Natural killer cell (primary cell): ENCODE measurements around the gene GRM7. TPM values are rescaled to one million over a fixed set of nuclear protein-coding genes. Genes with fewer than 3 reads are reported as not detected.

Experiments
- ATAC-seq, 3 donors: fragments of 150-1000 bp in 2 of 3; fragments of 200-7000 bp in 1 of 3; cut with Tn5 transposase; 1 replicate in 1 of 3; 2 replicates in 2 of 3; pipeline ENCODE4 v1.10.0; 2021; ENCODE audit warnings: mild to moderate bottlenecking in 2 of 3, moderate library complexity in 2 of 3
- DNase-seq, 2 donors: peaks; one replicate each; pipeline versions ENCODE4 v3.0.0 to v3.0.0-alpha.2; 2013 to 2021; ENCODE audit warnings: mixed read lengths in 1 of 2
- H3K27ac ChIP-seq: one replicate; pipeline ENCODE4 v1.5.1; 2013; ENCODE audit warnings: mild to moderate bottlenecking, low read length
- H3K27me3 ChIP-seq: one replicate; pipeline ENCODE4 v1.6.1; 2013; ENCODE audit warnings: low read length; ENCODE audit not compliant: control insufficient read depth, insufficient read depth
- H3K36me3 ChIP-seq: one replicate; pipeline ENCODE4 v1.6.1; 2013; ENCODE audit warnings: low read length; ENCODE audit not compliant: control insufficient read depth, insufficient read depth
- H3K4me1 ChIP-seq: one replicate; pipeline ENCODE4 v1.6.1; 2013; ENCODE audit warnings: low read length; ENCODE audit not compliant: control insufficient read depth, insufficient read depth
- H3K4me3 ChIP-seq: one replicate; pipeline ENCODE4 v1.5.1; 2013; ENCODE audit warnings: low read length
- H3K9me3 ChIP-seq: one replicate; pipeline ENCODE4 v1.6.1; 2013; ENCODE audit warnings: low read length; ENCODE audit not compliant: control insufficient read depth, insufficient read depth
- H3K27ac Mint-ChIP-seq, 2 donors: one replicate each; pipeline ENCODE4 v1.8.0; 2022; ENCODE audit warnings: mild to moderate bottlenecking in 2 of 2, mixed read lengths in 2 of 2, moderate library complexity in 1 of 2
- H3K27me3 Mint-ChIP-seq, 2 donors: one replicate each; pipeline ENCODE4 v1.8.0; 2022; ENCODE audit warnings: low read depth in 2 of 2, mixed read lengths in 2 of 2
- H3K36me3 Mint-ChIP-seq: one replicate; pipeline ENCODE4 v1.8.0; 2022; ENCODE audit warnings: mixed read lengths
- H3K4me1 Mint-ChIP-seq, 2 donors: one replicate each; pipeline ENCODE4 v1.8.0; 2022; ENCODE audit warnings: mixed read lengths in 2 of 2
- H3K4me3 Mint-ChIP-seq: one replicate; pipeline ENCODE4 v1.8.0; 2022; ENCODE audit warnings: mild to moderate bottlenecking, moderate library complexity, mixed read lengths
- H3K9me3 Mint-ChIP-seq, 2 donors: one replicate each; pipeline ENCODE4 v1.8.0; 2022; ENCODE audit warnings: mixed read lengths in 2 of 2
- WGBS: methylation state at CpG from one replicate; pipeline ENCODE4 v1.1.7; 2013; ENCODE audit warnings: missing lambda C conversion rate; ENCODE audit not compliant: insufficient coverage; 5-methylcytosine and 5-hydroxymethylcytosine counted together
- intact Hi-C: fragments of 100-400 bp; cut with micrococcal nuclease; formaldehyde crosslinking; loops from one replicate; pipeline ENCODE4 v1.14.2; 2022
- total RNA-seq, 4 donors: library from RNA; stranded (reverse); fragments of 120-200 nt in 1 of 4; gene quantifications; one replicate each; pipeline versions ENCODE4 v1.2.3 to v1.2.4, GENCODE V29; 2013 to 2022
- TF ChIP-seq, protein P1 (sequence below): fragments of 200-600 bp; IDR thresholded peaks from one replicate; pipeline ENCODE4 v1.8.0; 2022; ENCODE audit warnings: antibody characterized with exemption

GRM7 gene
- total RNA-seq, 3 donors from 2014 or later (not counting 1 experiment from before 2014, with no cell fraction given): not detected

DNA sequence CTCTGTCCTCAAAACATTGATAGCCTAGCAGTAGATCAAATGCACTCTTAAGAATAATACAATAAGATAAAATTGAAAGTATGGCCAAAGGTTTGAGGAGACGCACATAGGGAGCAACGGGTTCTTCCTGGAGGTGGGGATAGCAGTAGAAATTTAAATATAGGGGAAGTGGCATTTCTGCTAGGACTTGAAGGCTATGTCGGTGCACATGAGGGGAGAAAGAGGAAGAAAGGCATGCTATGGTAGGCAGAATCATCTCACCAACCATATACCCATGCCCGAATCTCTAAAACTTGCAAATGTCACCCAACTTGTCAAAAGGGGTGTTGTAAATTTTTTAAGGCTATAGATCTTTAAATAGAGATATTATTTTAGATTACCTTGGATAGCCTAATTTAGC, 905.6 kb downstream of the GRM7 start:
- DNase-seq: no peak
- H3K9me3 ChIP-seq: no peaks in the 10 kb centered on the region
- no peaks in the 10 kb centered on the region for H3K36me3 ChIP-seq
- no peak overlapping the region for H3K4me3 ChIP-seq
- Mint-ChIP-seq H3K4me1 (no peaks in the 10 kb centered on the region), H3K36me3 (no peaks in the 10 kb centered on the region), H3K9me3 (peaks cover 2 to 4% of the 10 kb centered on the region in 2 donors), H3K27ac (no peak overlapping the region), H3K4me3 (no peak overlapping the region), H3K27me3 (no peaks in the 10 kb centered on the region)
- H3K27ac ChIP-seq: no peak overlapping the region
- no peaks in the 10 kb centered on the region for H3K4me1 ChIP-seq
- intact Hi-C loops: no loop called here
- 100% methylated on average over 2 of the region's 4 CpGs for WGBS
- TF ChIP-seq, protein P1, sequence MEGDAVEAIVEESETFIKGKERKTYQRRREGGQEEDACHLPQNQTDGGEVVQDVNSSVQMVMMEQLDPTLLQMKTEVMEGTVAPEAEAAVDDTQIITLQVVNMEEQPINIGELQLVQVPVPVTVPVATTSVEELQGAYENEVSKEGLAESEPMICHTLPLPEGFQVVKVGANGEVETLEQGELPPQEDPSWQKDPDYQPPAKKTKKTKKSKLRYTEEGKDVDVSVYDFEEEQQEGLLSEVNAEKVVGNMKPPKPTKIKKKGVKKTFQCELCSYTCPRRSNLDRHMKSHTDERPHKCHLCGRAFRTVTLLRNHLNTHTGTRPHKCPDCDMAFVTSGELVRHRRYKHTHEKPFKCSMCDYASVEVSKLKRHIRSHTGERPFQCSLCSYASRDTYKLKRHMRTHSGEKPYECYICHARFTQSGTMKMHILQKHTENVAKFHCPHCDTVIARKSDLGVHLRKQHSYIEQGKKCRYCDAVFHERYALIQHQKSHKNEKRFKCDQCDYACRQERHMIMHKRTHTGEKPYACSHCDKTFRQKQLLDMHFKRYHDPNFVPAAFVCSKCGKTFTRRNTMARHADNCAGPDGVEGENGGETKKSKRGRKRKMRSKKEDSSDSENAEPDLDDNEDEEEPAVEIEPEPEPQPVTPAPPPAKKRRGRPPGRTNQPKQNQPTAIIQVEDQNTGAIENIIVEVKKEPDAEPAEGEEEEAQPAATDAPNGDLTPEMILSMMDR: no peak
- no peaks in the 10 kb centered on the region for H3K27me3 ChIP-seq
- ATAC-seq: no peak

DNA sequence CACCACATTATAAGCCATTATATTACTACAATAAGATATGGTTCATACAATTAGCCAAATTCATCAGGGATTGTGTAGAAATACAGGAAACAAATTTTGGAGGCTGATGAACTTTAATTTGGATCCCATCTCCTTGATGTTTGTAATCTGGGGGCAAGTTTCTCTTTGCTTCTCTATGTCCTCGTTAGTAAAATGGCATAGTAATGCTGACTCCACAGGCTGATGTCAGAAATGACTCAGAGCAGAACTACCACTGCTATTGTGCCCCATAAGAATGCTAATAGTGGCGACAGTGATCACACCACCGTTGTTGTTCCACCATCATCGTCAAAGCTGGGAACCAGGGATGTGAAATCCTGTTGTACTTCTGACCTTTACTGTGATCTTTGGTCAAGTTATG, 918.4 kb downstream of the GRM7 start:
- Mint-ChIP-seq H3K9me3 (peaks cover 0 to 6% of the 10 kb centered on the region in 2 donors), H3K27me3 (peaks cover 0 to 5% of the 10 kb centered on the region in 2 donors), H3K36me3 (no peaks in the 10 kb centered on the region), H3K27ac (no peak overlapping the region), H3K4me3 (no peak overlapping the region), H3K4me1 (no peaks in the 10 kb centered on the region)
- Histone ChIP-seq H3K4me1 (no peaks in the 10 kb centered on the region), H3K36me3 (no peaks in the 10 kb centered on the region), H3K9me3 (no peaks in the 10 kb centered on the region), H3K27ac (no peak overlapping the region), H3K4me3 (no peak overlapping the region), H3K27me3 (no peaks in the 10 kb centered on the region)
- TF ChIP-seq, protein P1: no peak
- ATAC-seq (no peak), DNase-seq (no peak)
- WGBS: 84% methylated on average over 4 of the region's 4 CpGs
- intact Hi-C loops: no loop called here

DNA sequence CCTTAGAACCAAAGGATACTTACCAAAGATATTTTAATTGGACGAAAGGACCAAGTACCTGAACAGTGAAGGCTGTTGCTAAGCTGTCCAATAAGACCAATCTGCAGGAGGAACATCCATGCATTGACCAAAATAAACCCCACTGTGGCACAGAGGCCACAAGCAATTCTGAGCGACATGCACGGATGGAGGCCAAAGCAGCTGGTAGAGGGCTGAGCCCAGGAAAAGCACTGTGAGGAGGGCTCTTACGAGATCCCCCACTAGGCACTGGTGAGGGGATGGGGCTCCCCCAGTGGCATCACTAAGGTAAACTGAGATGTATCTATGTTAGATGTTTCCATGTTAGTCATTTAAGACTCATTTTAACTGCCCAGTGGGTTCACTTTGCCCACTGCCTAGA, 920.5 kb downstream of the GRM7 start:
- intact Hi-C loops: no loop called here
- no peaks in the 10 kb centered on the region for H3K4me1 Mint-ChIP-seq
- Histone ChIP-seq H3K27ac (no peak overlapping the region), H3K4me3 (no peak overlapping the region), H3K4me1 (no peaks in the 10 kb centered on the region), H3K27me3 (no peaks in the 10 kb centered on the region), H3K36me3 (no peaks in the 10 kb centered on the region), H3K9me3 (no peaks in the 10 kb centered on the region)
- H3K4me3 Mint-ChIP-seq: no peak overlapping the region
- H3K36me3 Mint-ChIP-seq: no peaks in the 10 kb centered on the region
- WGBS: 75% methylated on average over 4 of the region's 4 CpGs
- no peak overlapping the region for H3K27ac Mint-ChIP-seq
- TF ChIP-seq, protein P1: no peak
- peaks cover 0 to 5% of the 10 kb centered on the region in 2 donors for H3K27me3 Mint-ChIP-seq
- peaks cover 0 to 6% of the 10 kb centered on the region in 2 donors for H3K9me3 Mint-ChIP-seq
- DNase-seq (no peak), ATAC-seq (no peak)
